GM12873 (cell line): Measurements from ENCODE around the gene UGT1A3.

ENCODE experiments used
- TF ChIP-seq, protein P1 (sequence below): IDR thresholded peaks from 2 replicates; pipeline ENCODE4 v1.5.1; 2012; ENCODE audit warnings: low read depth, mild to moderate bottlenecking, moderate library complexity, low read length, control low read depth; ENCODE audit not compliant: insufficient read depth; ENCODE audit errors: missing control alignments

The UGT1A3 gene

GRCh38 chr2:233689031-233689430, 39.8 kb upstream of the UGT1A3 start:
- TF ChIP-seq, protein P1, sequence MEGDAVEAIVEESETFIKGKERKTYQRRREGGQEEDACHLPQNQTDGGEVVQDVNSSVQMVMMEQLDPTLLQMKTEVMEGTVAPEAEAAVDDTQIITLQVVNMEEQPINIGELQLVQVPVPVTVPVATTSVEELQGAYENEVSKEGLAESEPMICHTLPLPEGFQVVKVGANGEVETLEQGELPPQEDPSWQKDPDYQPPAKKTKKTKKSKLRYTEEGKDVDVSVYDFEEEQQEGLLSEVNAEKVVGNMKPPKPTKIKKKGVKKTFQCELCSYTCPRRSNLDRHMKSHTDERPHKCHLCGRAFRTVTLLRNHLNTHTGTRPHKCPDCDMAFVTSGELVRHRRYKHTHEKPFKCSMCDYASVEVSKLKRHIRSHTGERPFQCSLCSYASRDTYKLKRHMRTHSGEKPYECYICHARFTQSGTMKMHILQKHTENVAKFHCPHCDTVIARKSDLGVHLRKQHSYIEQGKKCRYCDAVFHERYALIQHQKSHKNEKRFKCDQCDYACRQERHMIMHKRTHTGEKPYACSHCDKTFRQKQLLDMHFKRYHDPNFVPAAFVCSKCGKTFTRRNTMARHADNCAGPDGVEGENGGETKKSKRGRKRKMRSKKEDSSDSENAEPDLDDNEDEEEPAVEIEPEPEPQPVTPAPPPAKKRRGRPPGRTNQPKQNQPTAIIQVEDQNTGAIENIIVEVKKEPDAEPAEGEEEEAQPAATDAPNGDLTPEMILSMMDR, result no peak

- TF ChIP-seq, protein P1, result no peak
These were observed 39.3 kb upstream of the UGT1A3 start for GRCh38 chr2:233689501-233689900.

GRCh38 chr2:233690444-233690843, 38.4 kb upstream of the UGT1A3 start:
- TF ChIP-seq, protein P1, result no peak

DNA sequence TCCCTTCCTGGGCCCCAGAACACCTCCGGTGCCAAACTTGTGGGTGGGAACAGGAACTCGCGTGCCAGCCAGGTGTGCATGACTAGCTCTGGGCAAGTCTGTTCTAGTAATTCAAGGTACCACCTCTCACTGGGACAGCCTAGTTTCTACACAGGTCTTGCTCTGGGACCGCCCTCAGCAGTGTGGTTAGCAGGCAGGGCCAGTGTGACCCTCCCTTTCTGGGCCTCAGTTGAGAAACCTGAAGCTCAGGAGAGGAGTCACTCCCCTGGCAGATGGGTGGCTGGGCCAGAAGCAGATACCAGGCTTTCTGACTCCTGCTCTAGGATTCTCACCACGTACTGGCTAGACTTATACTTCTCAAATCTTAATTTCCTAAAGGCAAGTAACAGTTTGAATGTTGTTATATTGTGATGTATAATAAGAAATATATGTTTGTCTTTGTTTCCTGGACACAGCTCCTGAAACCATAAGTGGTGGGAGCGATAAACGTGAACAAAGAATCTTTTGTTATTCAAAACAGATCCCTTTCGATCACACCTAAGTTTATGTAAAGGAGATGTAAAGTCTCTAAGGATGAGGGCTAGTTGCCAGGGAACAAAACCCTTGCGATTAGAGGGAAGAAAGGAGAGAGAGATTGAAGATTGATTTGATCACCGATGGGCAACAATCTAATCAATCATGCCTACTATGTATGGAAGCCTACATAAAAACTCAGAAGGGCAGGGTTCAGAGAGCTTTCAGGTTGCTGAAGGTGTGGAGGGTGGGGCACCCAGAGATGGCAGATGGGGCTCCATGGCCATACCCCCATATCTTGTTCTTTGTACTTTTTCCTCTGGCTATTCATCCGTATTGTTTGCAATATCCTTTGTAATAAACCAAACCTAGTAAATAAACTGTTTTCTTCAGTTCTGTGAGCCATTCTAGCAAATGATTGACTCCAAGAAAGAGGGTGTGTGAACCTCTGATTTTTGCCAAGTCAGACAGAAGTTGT, 37.1 kb upstream of the UGT1A3 start:
- TF ChIP-seq, protein P1, result no peak

- TF ChIP-seq, protein P1, result no peak
These were observed 36.2 kb upstream of the UGT1A3 start, which contains the start of gene UGT1A6 for GRCh38 chr2:233692648-233693047. Gene UGT1A6, plus strand, starts transcription at chr2:233692890. Its CDS starts 115 bp downstream, at chr2:233693005.

DNA sequence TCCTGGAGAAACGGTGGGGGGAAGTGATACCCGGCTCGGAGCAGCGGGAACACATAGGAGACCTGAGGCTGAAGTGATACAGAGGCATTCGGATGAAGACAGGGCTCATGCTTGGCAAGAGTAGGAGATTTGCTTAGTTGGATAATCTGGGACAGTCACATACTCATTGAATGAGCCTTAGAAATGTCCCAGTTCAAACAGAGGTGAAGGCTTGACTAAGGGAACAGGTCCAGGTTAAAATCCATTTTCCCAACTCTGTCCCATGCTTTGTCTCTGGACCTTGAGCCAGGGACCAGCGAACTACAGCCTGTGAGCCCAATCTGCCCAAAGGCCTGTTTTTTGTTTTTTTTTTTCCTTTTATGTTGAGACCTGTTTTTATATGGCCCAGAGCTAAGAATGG, 34.9 kb upstream of the UGT1A3 start:
- TF ChIP-seq, protein P1, result no peak

- TF ChIP-seq, protein P1, result no peak
These were observed 30.1 kb upstream of the UGT1A3 start for GRCh38 chr2:233698740-233699139.
